GM19468 (cell line): ENCODE results near the gene ZNF26.
"Not testable (repeated sequence)": the region's sequence is repeated elsewhere in the genome, so short reads cannot be mapped to it uniquely, and the experiment has no call there.

Experiments used
- ATAC-seq: cut with Tn5 transposase; IDR thresholded peaks from one replicate; pipeline ENCODE4 v1.9.1; 2021; ENCODE audit warnings: mild to moderate bottlenecking, moderate library complexity, moderate number of reproducible peaks; ENCODE audit not compliant: unreplicated experiment; ENCODE audit errors: extremely low read depth

The ZNF26 gene

DNA sequence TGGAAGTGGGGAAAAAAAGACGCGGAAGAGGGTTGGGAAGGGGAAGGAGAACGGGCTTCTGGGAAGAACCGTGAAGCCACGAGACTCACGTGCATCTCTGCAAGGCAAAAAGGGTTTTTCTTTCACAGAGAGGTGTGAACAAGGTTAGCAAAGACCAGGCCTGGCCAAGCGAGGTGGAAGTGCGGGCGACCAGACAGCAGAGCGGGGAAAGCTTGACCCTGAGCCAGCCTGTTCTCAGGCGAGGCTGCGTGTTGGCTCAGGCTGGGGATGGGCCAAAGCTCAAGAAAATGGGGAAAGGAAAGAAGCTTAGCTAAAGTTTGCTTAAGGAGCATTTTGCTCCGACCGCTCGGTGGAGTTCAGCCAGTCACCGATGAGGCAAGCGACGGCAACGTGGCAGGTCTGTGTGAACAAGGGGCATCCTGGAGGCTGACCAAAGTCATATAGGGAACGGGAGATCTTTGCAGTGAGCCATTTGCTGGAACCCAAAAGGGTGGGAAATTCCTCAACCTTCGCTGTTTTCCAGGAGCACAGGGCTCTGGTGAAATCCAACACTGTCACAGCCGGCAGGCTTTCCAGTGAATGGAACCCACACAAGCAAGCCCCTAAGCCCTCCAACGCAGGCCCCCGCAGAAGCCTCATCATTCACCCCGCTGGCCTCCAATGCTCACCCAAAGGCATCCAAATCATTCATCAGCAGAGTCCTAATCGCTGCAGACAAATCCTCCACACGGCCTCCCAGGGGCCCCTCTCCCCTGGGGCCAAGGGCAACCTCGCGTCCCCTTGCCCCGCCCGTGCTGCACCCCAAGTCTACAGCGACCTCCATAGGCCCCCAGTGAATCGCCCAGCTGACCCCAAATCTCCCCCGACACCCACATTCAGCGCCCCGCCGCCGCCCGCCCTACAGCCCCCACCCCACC is 30.8 kb upstream of the ZNF26 start:
- ATAC-seq: no peak

DNA sequence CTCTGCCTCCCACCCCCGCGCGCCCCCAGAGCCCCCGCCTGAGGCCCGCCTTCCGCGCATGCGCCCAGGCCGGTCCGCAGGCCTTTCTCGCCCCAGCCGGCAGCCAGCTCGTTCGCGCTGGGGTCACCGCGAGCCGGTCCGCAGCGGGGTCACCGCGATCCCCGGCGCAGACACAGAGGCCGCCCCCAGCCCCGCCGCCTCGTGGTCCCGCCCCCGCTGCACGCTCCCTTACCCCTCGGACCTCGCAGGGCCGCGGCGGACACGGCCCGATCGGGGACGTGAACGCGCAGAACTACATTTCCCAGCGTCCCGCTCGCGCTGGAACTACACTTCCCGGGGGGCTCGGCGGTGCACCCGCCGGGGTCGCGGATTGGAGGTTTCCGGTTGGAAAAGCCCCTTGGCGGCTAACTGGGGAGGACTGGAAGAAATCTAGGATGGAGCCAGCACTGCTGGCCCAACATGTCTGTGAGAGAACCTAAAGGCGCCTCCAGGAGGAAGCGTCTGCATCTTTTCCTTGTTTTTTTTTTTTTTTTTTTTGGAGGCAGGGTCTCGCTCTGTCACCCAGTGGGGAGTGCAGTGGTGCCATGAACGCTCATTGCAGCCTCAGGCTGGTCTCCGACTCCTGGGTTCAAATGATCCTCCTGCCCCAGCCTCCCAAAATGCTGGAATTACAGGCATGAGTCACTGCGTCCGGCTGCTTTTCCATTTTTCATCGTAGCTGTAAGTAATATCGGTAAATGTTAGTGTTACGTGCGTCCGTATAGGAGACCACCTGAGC is 30.0 kb upstream of the ZNF26 start, which contains the start of gene ZNF605:
Gene ZNF605, minus strand, starts transcription at position 296 of the 778 bp plus-strand sequence. CDS start 10,671 bp downstream, outside the sequence.
- peak; percentile 77 for ATAC-seq

DNA sequence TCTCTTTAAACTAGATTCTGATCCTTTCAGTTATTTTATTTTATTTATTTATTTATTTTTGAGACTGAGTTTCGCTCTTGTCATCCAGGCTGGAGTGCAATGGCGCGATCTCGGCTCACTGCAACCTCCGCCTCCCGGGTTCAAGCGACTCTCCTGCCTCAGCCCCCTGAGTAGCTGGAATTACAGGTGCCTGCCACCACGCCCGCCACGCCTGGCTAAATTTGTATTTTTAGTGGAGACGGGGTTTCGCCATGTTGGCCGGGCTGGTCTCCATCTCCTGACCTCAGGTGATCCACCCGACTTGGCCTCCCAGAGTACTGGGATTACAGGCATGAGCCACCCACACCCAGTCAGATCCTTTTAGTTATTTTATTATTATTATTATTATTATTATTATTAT is 24.4 kb upstream of the ZNF26 start:
- not testable (repeated sequence) for ATAC-seq

DNA sequence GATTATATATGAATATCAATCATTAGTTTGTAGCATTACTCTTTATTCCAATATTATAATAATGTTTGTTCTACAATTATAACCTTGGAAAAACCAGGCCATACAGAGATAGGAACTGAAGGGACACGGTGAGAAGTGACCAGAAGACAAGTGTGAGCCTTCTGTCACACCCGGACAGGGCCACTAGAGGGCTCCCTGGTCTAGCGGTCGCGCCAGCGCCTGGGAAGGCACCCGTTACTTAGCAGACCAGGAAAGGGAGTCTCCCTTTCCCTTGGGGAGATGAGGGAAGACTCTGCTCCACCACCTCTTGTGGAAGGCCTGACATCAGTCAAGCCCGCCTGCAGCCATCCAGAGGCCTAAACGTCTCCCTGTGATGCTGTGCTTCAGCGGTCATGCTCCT is 22.2 kb upstream of the ZNF26 start:
- not testable (repeated sequence) for ATAC-seq

DNA sequence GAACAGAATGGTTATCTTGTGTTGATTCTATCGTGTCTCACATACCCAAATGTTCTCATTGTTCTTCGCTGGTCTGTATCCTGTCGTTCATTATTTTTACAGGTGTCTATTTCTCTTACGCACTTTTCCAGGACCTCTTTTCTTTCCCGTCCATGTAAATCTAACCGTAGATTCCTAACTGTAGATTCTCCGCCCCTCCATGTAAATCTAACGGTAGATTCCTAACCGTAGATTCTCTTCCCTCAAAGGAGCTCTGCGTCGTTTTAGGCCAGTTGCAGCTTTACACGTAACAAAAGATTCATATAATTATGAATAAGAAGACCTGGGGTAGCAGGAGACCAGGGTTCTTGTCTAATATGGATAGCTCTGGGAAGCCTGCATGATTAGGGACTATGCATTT is 20.4 kb upstream of the ZNF26 start:
- ATAC-seq: no peak

DNA sequence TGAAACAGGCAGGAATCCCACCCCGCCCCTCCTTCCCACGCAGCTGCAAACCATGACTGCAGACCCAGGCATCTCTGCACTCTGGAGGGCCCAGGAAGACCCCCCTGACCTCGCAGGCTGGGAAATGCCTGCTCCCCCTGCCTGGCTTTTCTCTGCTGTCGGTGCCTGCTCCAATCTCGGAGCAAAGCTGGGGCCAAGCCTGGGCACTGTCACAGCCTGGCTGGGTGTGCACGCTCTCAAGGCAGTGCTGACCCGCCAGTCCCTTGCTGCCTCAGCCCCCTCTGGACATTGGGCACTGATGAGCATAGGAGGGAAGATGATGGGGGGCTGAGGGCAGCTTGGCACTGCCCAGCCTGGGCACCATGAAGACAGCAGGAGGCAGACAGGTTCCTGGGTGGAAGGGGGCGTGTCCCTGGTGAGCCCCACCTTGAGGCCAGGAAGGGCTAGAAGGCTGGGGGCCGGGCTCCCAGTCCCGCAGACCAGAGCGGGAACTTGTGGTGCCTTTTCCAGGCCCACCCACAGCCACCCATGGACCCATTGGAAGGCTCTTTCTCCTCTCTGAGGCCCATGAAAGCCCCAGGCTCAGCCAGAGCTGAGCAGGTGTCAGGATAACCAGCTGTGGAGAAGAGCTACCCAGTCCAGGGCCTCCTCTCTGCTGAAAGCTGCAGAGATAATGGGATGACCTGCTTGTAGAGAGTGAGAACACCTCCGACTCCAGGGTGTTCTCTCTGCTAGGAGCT is 19.3 kb upstream of the ZNF26 start:
- no peak for ATAC-seq

DNA sequence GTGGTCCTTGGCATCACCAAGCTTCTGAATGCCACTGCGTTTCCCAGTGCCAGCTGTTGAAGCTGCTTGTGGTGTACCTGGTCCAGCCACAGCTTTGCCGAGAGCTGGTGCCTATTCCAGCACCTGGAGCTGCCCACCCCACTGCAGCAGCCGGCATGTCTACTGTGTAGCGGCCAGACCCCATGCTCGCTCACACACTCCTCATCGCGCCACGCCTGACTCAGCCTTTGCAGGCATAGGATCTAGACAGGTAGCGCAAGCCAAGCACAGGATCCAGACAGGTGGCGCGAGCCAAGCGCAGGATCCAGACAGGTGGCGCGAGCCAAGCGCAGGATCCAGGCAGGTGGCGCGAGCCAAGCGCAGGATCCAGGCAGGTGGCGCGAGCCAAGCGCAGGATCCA is 18.4 kb upstream of the ZNF26 start:
- no peak for ATAC-seq

DNA sequence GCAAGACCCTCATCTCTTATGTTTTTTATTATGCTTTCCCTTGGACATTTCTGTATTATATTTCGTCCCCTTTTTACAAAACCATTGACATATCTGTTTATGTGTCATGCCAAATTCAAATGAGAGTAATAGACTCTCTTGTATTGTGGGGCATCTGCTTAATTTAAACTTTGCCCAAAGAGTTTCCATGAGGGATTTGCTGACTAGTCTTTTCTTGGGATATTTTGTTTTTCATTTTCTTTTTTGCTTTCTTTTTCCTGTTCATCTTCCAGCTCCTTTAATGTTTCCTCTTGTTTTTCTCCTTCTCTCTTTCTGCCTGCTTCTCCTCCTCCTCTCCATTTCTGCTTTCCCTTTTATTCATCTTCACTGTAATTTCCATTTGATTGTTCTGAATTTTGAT is 13.8 kb upstream of the ZNF26 start:
- ATAC-seq: no peak

DNA sequence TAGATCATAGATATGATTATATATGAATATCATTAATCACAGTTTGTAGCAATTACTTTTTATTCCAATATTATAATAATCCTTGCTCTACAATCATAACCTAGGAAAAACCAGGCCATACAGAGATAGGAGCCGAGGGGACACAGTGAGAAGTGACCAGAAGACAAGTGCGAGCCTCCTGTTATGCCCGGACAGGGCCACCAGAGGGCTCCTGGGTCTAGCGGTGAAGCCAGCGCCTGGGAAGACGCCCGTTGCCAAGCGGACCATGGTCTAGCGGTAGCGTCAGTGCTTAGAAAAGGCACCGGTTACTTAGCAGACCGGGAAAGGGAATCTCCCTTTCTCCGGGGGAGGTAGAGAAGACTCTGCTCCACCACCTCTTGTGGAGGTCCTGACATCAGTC is 9.3 kb upstream of the ZNF26 start:
- not testable (repeated sequence) for ATAC-seq

DNA sequence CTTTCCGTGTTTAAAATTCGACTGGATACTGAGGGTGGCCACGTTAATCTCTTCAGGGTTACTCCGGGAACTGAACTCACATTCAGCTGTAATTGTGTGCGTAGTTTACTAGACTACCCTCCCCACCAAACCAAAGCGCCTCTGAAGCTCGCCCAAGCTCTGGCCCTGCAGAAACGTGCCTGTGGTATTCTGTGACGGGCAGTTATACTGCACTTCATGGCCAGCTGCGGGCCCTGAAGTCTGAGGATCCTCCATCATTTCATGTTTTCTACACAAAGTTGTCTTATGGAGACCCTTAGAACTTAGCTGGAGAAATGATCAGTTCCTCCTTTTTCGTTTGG is 688 bp downstream of the ZNF26 start:
- ATAC-seq: no peak

DNA sequence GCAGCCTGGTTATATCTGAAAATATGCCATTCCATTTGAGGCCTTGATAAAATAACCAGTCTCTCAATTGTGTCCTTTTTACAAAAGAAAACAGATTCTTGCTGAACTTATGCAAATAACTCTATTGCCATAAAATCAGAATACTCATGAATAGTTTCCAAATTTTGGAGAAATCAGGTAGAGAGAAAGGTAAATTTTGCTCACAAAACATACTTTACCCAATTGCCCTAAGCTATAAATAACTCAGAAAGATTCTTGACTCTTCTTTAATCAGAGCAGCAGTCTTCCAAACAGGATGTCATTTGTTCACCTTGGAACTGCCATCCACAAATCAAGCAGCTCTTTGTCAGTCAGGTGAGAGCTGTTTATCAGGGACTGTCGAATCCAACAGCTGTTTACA is 12.6 kb downstream of the ZNF26 start:
- ATAC-seq: no peak

DNA sequence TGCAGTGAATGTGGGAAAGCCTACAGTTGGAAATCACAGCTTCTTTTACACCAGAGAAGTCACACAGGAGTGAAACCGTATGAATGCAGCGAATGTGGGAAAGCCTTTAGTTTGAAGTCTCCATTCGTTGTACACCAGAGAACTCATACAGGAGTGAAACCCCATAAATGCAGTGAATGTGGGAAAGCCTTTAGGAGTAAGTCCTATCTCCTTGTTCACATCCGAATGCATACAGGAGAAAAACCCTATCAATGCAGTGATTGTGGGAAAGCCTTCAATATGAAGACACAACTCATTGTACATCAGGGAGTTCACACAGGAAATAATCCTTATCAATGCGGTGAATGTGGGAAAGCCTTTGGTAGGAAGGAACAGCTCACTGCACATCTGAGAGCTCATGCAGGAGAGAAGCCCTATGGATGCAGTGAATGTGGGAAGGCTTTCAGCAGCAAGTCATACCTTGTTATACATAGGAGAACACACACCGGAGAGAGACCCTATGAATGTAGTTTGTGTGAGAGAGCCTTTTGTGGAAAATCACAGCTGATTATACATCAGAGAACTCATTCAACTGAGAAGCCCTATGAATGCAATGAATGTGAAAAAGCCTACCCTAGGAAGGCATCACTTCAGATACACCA is 24.6 kb downstream of the ZNF26 start:
- ATAC-seq: no peak

DNA sequence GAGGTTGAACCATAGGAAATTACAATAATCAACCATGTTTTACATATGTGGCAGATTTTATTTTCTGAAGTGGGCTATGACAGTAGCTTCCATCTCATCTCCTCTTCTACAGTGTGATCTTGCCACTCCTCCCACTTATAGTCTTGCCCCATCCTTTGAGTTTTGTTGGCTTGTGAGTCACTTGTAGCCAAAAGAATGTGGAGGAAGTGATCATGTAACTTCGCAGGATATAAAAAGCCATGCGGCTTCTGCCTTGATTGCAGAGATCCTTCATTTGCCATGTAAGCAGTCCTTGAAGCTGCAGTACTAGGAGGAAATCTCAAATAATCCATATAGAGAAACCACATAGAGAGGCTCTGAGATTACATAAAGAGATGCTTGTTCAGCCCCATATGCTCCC is 37.4 kb downstream of the ZNF26 start:
- no peak for ATAC-seq

DNA sequence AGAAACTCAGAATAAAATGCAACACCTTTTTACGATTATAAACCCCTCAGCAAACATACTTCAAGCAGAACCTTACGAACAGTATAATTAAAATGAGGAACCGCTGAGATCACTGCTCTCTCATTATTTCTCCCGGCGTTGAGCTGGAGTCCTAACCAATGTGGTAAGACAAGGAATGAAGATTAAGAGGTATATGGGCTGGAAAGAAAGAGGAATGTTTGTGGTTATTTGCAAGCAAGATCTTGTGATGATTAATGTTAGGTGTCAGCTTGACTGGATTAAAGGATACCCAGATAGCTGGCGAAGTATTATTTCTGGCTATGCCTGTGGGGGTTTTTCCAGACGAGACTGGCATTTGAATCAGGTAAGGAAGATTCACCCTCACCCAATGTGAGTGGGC is 40.8 kb downstream of the ZNF26 start:
- no peak for ATAC-seq

DNA sequence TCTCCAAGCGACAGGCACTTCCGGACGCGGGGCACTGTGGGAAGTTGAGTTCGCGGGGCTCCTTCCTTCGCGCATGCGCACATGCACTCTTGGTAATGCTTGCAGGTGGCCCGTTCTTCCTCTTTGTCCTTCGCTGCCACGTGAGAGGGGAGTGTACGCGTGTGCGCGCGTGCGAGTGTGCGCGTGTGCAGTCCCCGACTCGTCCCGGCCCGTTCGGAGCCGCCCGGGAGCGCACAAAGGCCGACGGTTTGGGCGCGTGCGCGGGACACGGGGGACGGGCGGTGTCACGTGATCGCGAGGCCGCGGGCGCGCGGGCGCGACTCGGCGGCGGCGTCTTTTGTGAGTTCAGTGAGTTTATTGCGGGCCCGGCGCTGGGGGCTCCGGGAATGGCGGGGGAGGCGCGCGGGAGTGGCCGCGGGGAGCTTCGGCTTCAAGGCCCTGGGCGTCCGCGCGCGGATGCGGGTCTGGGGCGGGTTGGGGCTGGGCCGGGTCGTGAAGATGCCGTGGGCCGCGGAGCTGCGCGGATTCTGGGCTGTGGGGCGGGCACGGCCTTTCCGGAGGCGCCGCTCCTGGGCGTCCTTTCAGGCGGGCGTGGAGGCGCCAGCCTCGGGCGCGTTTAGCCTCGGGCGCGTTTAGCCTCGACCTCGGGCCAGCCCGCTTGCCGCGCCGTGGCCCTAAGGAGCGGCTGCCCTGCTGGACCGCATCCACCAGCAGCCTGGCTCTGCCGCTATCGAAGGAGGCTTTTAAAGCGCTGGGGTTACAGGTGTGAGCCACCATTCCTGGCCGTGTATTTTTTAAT is 51.2 kb downstream of the ZNF26 start, which contains the start of gene ZNF84:
Gene ZNF84, plus strand, starts transcription at position 303 of the 799 bp plus-strand sequence. CDS start 3,959 bp downstream, outside the sequence.
- peak; percentile 97 for ATAC-seq

DNA sequence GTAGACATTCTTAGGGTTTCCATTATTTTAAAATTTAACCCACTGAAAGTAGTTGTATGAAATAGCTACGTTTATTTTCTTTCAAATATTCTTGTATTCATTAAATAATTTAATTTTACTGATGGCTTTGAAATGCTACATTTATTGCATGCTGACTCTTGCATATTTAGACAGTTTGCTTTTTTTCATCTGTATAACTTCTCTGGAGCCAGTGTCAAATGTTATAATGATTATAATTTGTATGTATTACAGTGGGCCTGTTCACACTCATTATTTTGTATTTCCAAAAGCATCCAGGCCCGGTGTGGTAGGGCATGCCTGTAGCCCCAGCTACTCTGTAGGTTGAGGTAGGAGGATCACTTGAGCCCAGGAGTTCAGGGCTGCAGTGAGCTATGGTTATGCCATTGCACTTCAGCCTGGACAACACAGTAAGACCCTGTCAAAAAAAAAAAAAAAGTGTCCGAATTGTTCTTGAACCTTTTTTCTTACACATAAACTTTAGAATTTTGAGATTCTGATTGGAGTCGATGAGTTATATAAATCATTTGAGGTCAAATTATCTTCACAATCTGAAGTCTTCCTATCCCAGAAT is 52.0 kb downstream of the ZNF26 start:
- no peak for ATAC-seq

DNA sequence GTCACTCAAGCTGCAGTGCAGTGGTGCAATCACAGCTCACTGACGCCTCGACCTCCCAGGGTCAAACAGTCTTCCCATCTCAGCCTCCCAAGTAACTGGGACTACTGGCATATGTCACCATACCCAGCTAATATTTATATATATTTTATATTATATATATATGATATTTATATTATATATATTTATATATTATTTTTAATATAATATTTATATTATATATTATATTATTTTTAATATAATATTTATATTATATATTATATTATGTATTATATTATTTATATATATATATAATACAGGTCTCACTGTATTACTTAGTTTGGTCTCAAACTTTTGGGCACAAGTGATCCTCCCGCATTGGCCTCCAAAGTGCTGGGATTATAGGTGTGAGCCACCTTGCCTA is 60.5 kb downstream of the ZNF26 start:
- ATAC-seq: no peak

DNA sequence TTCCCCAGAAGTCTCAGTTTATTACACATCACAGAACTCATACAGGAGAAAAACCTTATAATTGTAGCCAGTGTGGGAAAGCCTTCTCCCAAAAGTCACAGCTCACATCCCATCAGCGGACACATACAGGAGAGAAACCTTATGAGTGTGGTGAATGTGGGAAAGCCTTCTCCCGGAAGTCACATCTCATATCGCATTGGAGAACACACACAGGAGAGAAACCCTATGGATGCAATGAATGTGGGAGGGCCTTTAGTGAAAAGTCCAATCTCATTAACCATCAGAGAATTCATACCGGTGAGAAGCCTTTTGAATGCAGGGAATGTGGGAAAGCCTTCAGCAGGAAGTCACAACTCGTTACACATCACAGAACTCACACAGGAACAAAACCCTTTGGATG is 71.3 kb downstream of the ZNF26 start:
- no peak for ATAC-seq
